Posterior cingulate gyrus (tissue), 11 donors: ENCODE measurements around the gene GUK1.

Source experiments
- DNase-seq, 10 donors: peaks; one replicate each; pipeline versions ENCODE4 v3.0.0 to v3.0.0-alpha.2; 2020 to 2021; ENCODE audit warnings: mixed read lengths in 3 of 10
- intact Hi-C: fragments of 100-400 bp; cut with DNase I; formaldehyde crosslinking; loops from one replicate; pipeline ENCODE4 v1.15.1; 2023

Gene GUK1

GRCh38 chr1:228120857-228121489, 19.1 kb upstream of the GUK1 start:
- intact Hi-C loops, result no loop called here
- DNase-seq, result peak in 1 of 10 donors; percentile 2

- DNase-seq, result peak in 1 of 10 donors; percentile 11
- intact Hi-C loops, result no loop called here
Measured at GRCh38 chr1:228122921-228123441, 17.1 kb upstream of the GUK1 start.

GRCh38 chr1:228123505-228123904, 16.6 kb upstream of the GUK1 start:
- intact Hi-C loops, result no loop called here
- no peak for DNase-seq

- no peak for DNase-seq
- intact Hi-C loops, result no loop called here
Measured at GRCh38 chr1:228125185-228125584, 14.9 kb upstream of the GUK1 start.

- peak in 1 of 10 donors; percentile 29 for DNase-seq
- intact Hi-C loops, result loop anchor here (2.0 kb wide), 1 partner anchor 35 kb away; no protein-coding TSS in a partner anchor
Measured at GRCh38 chr1:228131766-228132165, 8.3 kb upstream of the GUK1 start.

- intact Hi-C loops, result no loop called here
- DNase-seq, result peak in 1 of 10 donors; percentile 73
Measured at GRCh38 chr1:228134591-228134990, 5.5 kb upstream of the GUK1 start.

GRCh38 chr1:228136901-228137300, 3.2 kb upstream of the GUK1 start:
- no peak for DNase-seq
- intact Hi-C loops, result no loop called here

GRCh38 chr1:228139406-228139930, 611 bp upstream of the GUK1 start:
- intact Hi-C loops, result no loop called here

GRCh38 chr1:228140724-228141225, 696 bp downstream of the GUK1 start:
- intact Hi-C loops, result loop anchor here (1.0 to 10.0 kb wide), 2 partner anchors 26 to 264 kb away; partner anchors contain the start of gene TRIM11
- DNase-seq, result no peak

More at GRCh38 chr1:228139406-228139930, 611 bp upstream of the GUK1 start:
- DNase-seq, result no peak

- intact Hi-C loops, result loop anchor here (10.0 kb wide), 1 partner anchor 263 kb away; the partner anchor contains the start of gene TRIM11
- DNase-seq, result peak in 4 of 10 donors; percentile 46 to 89 (median 86)
Measured at GRCh38 chr1:228141226-228142044, 1.4 kb downstream of the GUK1 start.

GRCh38 chr1:228142155-228142691, 2.1 kb downstream of the GUK1 start:
- intact Hi-C loops, result loop anchor here (10.0 kb wide), 1 partner anchor 263 kb away; the partner anchor contains the start of gene TRIM11
- DNase-seq, result peak in 3 of 10 donors; percentile 61 to 83 (median 78)

GRCh38 chr1:228142701-228143136, 2.6 kb downstream of the GUK1 start:
- peak in 3 of 10 donors; percentile 41 to 93 (median 70) for DNase-seq
- intact Hi-C loops, result loop anchor here (10.0 kb wide), 1 partner anchor 262 kb away; the partner anchor contains the start of gene TRIM11

GRCh38 chr1:228143480-228144192, 3.6 kb downstream of the GUK1 start:
- peak in 1 of 10 donors; percentile 70 for DNase-seq
- intact Hi-C loops, result loop anchor here (10.0 kb wide), 1 partner anchor 261 kb away; the partner anchor contains the start of gene TRIM11

- DNase-seq, result peak in 2 of 10 donors; percentile 60 to 71
- intact Hi-C loops, result loop anchor here (10.0 kb wide), 1 partner anchor 260 kb away; the partner anchor contains the start of gene TRIM11
Measured at GRCh38 chr1:228144193-228144992, 4.3 kb downstream of the GUK1 start.

GRCh38 chr1:228144993-228145343, 4.9 kb downstream of the GUK1 start:
- intact Hi-C loops, result loop anchor here (10.0 kb wide), 1 partner anchor 260 kb away; the partner anchor contains the start of gene TRIM11
- peak in 1 of 10 donors; percentile 56 for DNase-seq

- intact Hi-C loops, result loop anchor here (10.0 kb wide), 1 partner anchor 259 kb away; the partner anchor contains the start of gene TRIM11
- DNase-seq, result peak in 3 of 10 donors; percentile 50 to 80 (median 51)
Measured at GRCh38 chr1:228145463-228146416, 5.7 kb downstream of the GUK1 start.
